ENCODE measurements around the gene OGFOD3.

GRCh38 chr17:82405051-82405450 is 13.3 kb downstream of the OGFOD3 start:
- TF ChIP-seq TARDBP (IDR thresholded peaks at IDR 0.05), result no peak
- no peak for TF ChIP-seq HDGF (IDR thresholded peaks at IDR 0.05; ENCODE audit: borderline replicate concordance)
- TF ChIP-seq FOXM1 (IDR thresholded peaks at IDR 0.05; ENCODE audit: borderline replicate concordance), result no peak
- TF ChIP-seq FOXA1 (IDR thresholded peaks at IDR 0.05), result no peak
- no peak for TF ChIP-seq SUZ12 (IDR thresholded peaks at IDR 0.05)
- no peak for TF ChIP-seq NFRKB (IDR thresholded peaks at IDR 0.05)
- no peak for TF ChIP-seq PKNOX1 (IDR thresholded peaks at IDR 0.05)
- no peak for TF ChIP-seq LEF1 (IDR thresholded peaks at IDR 0.05; ENCODE audit: borderline replicate concordance)
- no peak for TF ChIP-seq ZNF384 (IDR thresholded peaks at IDR 0.05)
- no peak for TF ChIP-seq SP1 (IDR thresholded peaks at IDR 0.05)
- no peak for TF ChIP-seq ELF4 (IDR thresholded peaks at IDR 0.05)
- TF ChIP-seq L3MBTL2 (conservative IDR thresholded peaks at IDR 0.05), result no peak
- no peak for TF ChIP-seq BHLHE40 (IDR thresholded peaks at IDR 0.05; ENCODE audit: borderline replicate concordance)
- TF ChIP-seq ARNT (IDR thresholded peaks at IDR 0.05), result no peak
